ENCODE results near the gene BACH2. TPM values are rescaled to one million over a fixed set of nuclear protein-coding genes. Genes with fewer than 3 reads are reported as not detected.

Gene BACH2
- total RNA-seq, 1 experiment from 2014 or later, result 3.3 TPM

- no peak for TF ChIP-seq YY1 (IDR thresholded peaks at IDR 0.05; ENCODE audit: extremely low read depth, insufficient replicate concordance, low read depth, low read length)
- TF ChIP-seq EZH2 (IDR thresholded peaks at IDR 0.05), result no peak
- no peak for TF ChIP-seq JUND (IDR thresholded peaks at IDR 0.05)
- TF ChIP-seq CBX3 (IDR thresholded peaks at IDR 0.05; ENCODE audit: low read depth), result no peak
- TF ChIP-seq ZBTB33 (IDR thresholded peaks at IDR 0.05; ENCODE audit: extremely low read depth, insufficient replicate concordance, low read length), result no peak
Measured at GRCh38 chr6:90126181-90126580, 170.5 kb downstream of the BACH2 start (continued).

GRCh38 chr6:90124874-90125510, 171.7 kb downstream of the BACH2 start:
- ChIA-PET POLR2A (no interaction called here), CTCF (no interaction called here)
- no peak overlapping the region for H3K27ac ChIP-seq (ENCODE audit: low read depth, low read length)

More at GRCh38 chr6:90124874-90125510, 171.7 kb downstream of the BACH2 start:
- no peaks in the 10 kb centered on the region for H3K27me3 ChIP-seq (ENCODE audit: insufficient read depth, low read length)
- no peaks in the 10 kb centered on the region for H4K20me1 ChIP-seq (ENCODE audit: insufficient read depth)
- no peak overlapping the region for H3K4me2 ChIP-seq (ENCODE audit: low read length)
- ATAC-seq (no peak), DNase-seq (ENCODE audit: low read depth, low spot score) (no peak)
- no peaks in the 10 kb centered on the region for H3K9me3 ChIP-seq (ENCODE audit: control insufficient read depth in 1 of 2, insufficient read depth in 1 of 2, low read depth in 1 of 2, low read length in 2 of 2)
- H3K9ac ChIP-seq (ENCODE audit: low read length), result no peak overlapping the region
- intact Hi-C loops (cut with micrococcal nuclease), result no loop called here
- RAD21 ChIA-PET (ENCODE audit: low non-redundant PET in 1 of 2, low total read pairs in 2 of 2, uncharacterized antibody in 2 of 2, unreplicated experiment in 2 of 2), result no interaction called here
- no peaks in the 10 kb centered on the region for H3K9me2 ChIP-seq (ENCODE audit: insufficient read depth)
- no peak overlapping the region for H2AFZ ChIP-seq (ENCODE audit: low read depth, low read length, poor library complexity, severe bottlenecking)
- H3K4me3 ChIP-seq (replicated peaks in 1 of 2; ENCODE audit: low read depth in 1 of 2, low read length in 2 of 2), result no peak overlapping the region
- TF ChIP-seq ELF1 (IDR thresholded peaks at IDR 0.05; ENCODE audit: borderline replicate concordance, low read depth), result no peak
- TF ChIP-seq REST (IDR thresholded peaks at IDR 0.05; ENCODE audit: low read depth), result no peak
- TF ChIP-seq RAD21 (IDR thresholded peaks at IDR 0.05; ENCODE audit: low read depth), result no peak
- no peak for TF ChIP-seq CBX3 (IDR thresholded peaks at IDR 0.05; ENCODE audit: low read depth)
- no peak for TF ChIP-seq SIN3A (IDR thresholded peaks at IDR 0.05; ENCODE audit: low read depth)
- TF ChIP-seq ATF3 (IDR thresholded peaks at IDR 0.05), result no peak
- TF ChIP-seq SP1 (IDR thresholded peaks at IDR 0.05; ENCODE audit: low read depth), result no peak
- TF ChIP-seq POLR2AphosphoS5 (IDR thresholded peaks at IDR 0.05; ENCODE audit: low read depth, low read length), result no peak
- no peak for TF ChIP-seq ZBTB33 (IDR thresholded peaks at IDR 0.05; ENCODE audit: extremely low read depth, insufficient replicate concordance, low read length)
- H3K36me3 ChIP-seq (ENCODE audit: control insufficient read depth in 1 of 2, insufficient read depth in 2 of 2, low read length in 2 of 2), result no peaks in the 10 kb centered on the region
- no TSS peak for BruUV-seq (replicated peaks)
- H3K4me1 ChIP-seq (ENCODE audit: control insufficient read depth in 1 of 2, insufficient read depth in 2 of 2, low read length in 2 of 2), result no peaks in the 10 kb centered on the region
- H3K79me2 ChIP-seq (ENCODE audit: insufficient read depth, low read length), result no peaks in the 10 kb centered on the region

All from HCT116 (cell line).